ENCODE measurements around the gene TSKS. TPM values are rescaled to one million over a fixed set of nuclear protein-coding genes. Genes with fewer than 3 reads are reported as not detected.
A peak's percentile ranks its signal among the peaks of the same experiment; 100 is the strongest.

TSKS gene
- polyA plus RNA-seq, 1 donor (not counting 4 experiments of a cell fraction or from before 2014, with no cell fraction given): 1.9 TPM

DNA sequence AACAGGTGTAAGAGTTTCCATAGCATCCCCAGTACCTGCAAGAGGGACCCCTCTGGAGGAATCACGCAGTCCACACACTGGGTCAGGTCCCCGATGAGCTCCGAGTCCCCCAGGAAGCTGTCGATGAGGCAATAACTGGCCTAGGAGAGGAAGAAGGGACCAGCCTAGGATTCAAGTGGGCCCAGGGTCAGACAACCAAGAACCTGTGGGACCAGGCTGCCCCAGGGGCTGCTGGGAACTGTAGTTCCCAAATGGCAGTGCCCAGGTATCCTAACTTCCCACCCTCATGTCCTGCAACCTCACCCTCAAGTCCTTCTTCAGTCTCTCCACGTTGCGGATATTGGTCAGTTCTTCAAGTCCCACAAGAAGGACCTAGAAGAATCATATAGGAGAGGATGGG lies 48.2 kb upstream of the TSKS start:
- Histone ChIP-seq H3K9me1 (ENCODE audit: control insufficient read depth, extremely low read depth, insufficient read depth, low read length) (no peaks in the 10 kb centered on the region), H3K27me3 (ENCODE audit: control insufficient read depth, extremely low read depth, insufficient read depth, low read length) (no peaks in the 10 kb centered on the region), H3K4me1 (ENCODE audit: control insufficient read depth, extremely low read depth, insufficient read depth, low read length) (peaks cover 21% of the 10 kb centered on the region), H3K79me2 (ENCODE audit: control insufficient read depth, insufficient read depth, low read length) (no peaks in the 10 kb centered on the region), H3K9me3 (ENCODE audit: control insufficient read depth, low read depth, low read length) (no peaks in the 10 kb centered on the region), H3K27ac (ENCODE audit: control insufficient read depth, insufficient read depth, low read length) (no peak overlapping the region), H3K4me3 (ENCODE audit: control insufficient read depth in 2 of 3, extremely low read depth in 1 of 3, insufficient read depth in 2 of 3, low read depth in 1 of 3, low read length in 3 of 3) (no peak overlapping the region), H4K20me1 (ENCODE audit: control insufficient read depth, extremely low read depth, insufficient read depth, low read length) (no peaks in the 10 kb centered on the region), H3K9ac (ENCODE audit: control insufficient read depth, extremely low read depth, insufficient read depth, low read length) (no peak overlapping the region), H3K36me3 (ENCODE audit: control insufficient read depth in 2 of 2, extremely low read depth in 1 of 2, insufficient read depth in 2 of 2, low read length in 2 of 2) (no peaks in the 10 kb centered on the region), H3K4me2 (ENCODE audit: control insufficient read depth, extremely low read depth, insufficient read depth, low read depth, low read length) (no peak overlapping the region), H2AFZ (ENCODE audit: control insufficient read depth, low read length) (no peak overlapping the region)
- DNase-seq (ENCODE audit: low read depth, low spot score): no peak
- dilution Hi-C loops (cut with MboI; ENCODE audit: extremely low pct_ligation_motif_present, low sequenced_read_pairs): no loop called here
- TF ChIP-seq EZH2 (IDR thresholded peaks at IDR 0.05; ENCODE audit: low read length): no peak
- TF ChIP-seq, protein P1, sequence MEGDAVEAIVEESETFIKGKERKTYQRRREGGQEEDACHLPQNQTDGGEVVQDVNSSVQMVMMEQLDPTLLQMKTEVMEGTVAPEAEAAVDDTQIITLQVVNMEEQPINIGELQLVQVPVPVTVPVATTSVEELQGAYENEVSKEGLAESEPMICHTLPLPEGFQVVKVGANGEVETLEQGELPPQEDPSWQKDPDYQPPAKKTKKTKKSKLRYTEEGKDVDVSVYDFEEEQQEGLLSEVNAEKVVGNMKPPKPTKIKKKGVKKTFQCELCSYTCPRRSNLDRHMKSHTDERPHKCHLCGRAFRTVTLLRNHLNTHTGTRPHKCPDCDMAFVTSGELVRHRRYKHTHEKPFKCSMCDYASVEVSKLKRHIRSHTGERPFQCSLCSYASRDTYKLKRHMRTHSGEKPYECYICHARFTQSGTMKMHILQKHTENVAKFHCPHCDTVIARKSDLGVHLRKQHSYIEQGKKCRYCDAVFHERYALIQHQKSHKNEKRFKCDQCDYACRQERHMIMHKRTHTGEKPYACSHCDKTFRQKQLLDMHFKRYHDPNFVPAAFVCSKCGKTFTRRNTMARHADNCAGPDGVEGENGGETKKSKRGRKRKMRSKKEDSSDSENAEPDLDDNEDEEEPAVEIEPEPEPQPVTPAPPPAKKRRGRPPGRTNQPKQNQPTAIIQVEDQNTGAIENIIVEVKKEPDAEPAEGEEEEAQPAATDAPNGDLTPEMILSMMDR (optimal IDR thresholded peaks at IDR 0.05 in 1 of 3, IDR thresholded peaks at IDR 0.05 in 1 of 3, conservative IDR thresholded peaks at IDR 0.05 in 1 of 3; ENCODE audit: extremely low read depth in 1 of 3, insufficient read depth in 2 of 3, low read length in 3 of 3): no peak
- FAIRE-seq: no peak

DNA sequence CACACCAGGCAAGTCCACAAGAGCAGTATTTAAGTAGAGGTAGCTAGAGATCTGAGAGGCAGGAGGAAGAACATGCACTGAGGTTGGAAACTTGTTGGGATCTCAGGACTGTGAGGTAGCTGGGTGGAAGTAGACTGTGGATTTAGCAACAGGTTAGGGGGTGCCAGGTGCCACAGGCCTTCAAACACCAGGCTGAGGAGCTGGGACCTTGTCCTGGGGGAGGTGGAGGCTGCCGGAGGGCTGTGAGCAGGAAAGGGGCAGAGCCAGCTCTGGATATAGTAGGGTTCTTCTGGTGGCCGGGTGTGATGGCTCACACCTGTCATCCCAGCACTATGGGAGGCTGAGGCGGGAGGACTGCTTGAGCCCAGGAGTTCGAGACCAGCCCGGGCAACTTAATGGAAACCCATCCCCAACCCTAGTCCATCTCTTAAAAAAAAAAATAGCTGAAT lies 46.9 kb upstream of the TSKS start:
- Histone ChIP-seq H3K79me2 (ENCODE audit: control insufficient read depth, insufficient read depth, low read length) (no peaks in the 10 kb centered on the region), H3K9ac (ENCODE audit: control insufficient read depth, extremely low read depth, insufficient read depth, low read length) (no peak overlapping the region), H3K4me1 (ENCODE audit: control insufficient read depth, extremely low read depth, insufficient read depth, low read length) (peaks cover 21% of the 10 kb centered on the region), H3K4me3 (ENCODE audit: control insufficient read depth in 2 of 3, extremely low read depth in 1 of 3, insufficient read depth in 2 of 3, low read depth in 1 of 3, low read length in 3 of 3) (no peak overlapping the region), H3K36me3 (ENCODE audit: control insufficient read depth in 2 of 2, extremely low read depth in 1 of 2, insufficient read depth in 2 of 2, low read length in 2 of 2) (peaks cover 2 to 5% of the 10 kb centered on the region in 2 experiments), H3K9me3 (ENCODE audit: control insufficient read depth, low read depth, low read length) (no peaks in the 10 kb centered on the region), H3K27ac (ENCODE audit: control insufficient read depth, insufficient read depth, low read length) (no peak overlapping the region), H3K4me2 (ENCODE audit: control insufficient read depth, extremely low read depth, insufficient read depth, low read depth, low read length) (peak overlapping the region; percentile 91), H4K20me1 (ENCODE audit: control insufficient read depth, extremely low read depth, insufficient read depth, low read length) (no peaks in the 10 kb centered on the region), H3K9me1 (ENCODE audit: control insufficient read depth, extremely low read depth, insufficient read depth, low read length) (no peaks in the 10 kb centered on the region), H2AFZ (ENCODE audit: control insufficient read depth, low read length) (peak overlapping the region; percentile 80), H3K27me3 (ENCODE audit: control insufficient read depth, extremely low read depth, insufficient read depth, low read length) (no peaks in the 10 kb centered on the region)
- FAIRE-seq (no peak), DNase-seq (ENCODE audit: low read depth, low spot score) (no peak)
- dilution Hi-C loops (cut with MboI; ENCODE audit: extremely low pct_ligation_motif_present, low sequenced_read_pairs): no loop called here
- no peak for TF ChIP-seq EZH2 (IDR thresholded peaks at IDR 0.05; ENCODE audit: low read length)
- TF ChIP-seq, protein P1 (optimal IDR thresholded peaks at IDR 0.05 in 1 of 3, IDR thresholded peaks at IDR 0.05 in 1 of 3, conservative IDR thresholded peaks at IDR 0.05 in 1 of 3; ENCODE audit: extremely low read depth in 1 of 3, insufficient read depth in 2 of 3, low read length in 3 of 3): no peak
